GM08714 (cell line): ENCODE data around the gene REPIN1.
A peak's percentile ranks its signal among the peaks of the same experiment; 100 is the strongest.

Experiments
- H3K4me3 ChIP-seq: fragments of 200-500 bp; sonication (Bioruptor generic); 2 replicates; pipeline ENCODE4 v1.5.1; 2014; ENCODE audit warnings: mild to moderate bottlenecking, low read length, inconsistent platforms
- ZNF274 ChIP-seq: IDR thresholded peaks from 2 replicates; pipeline ENCODE4 v1.6.1; 2012; ENCODE audit warnings: mild to moderate bottlenecking, low read depth, low read length

The REPIN1 gene

GRCh38 chr7:150361402-150361801, 7.2 kb upstream of the REPIN1 start:
- no peak overlapping the region for H3K4me3 ChIP-seq
- TF ChIP-seq ZNF274, result no peak

GRCh38 chr7:150361807-150362621, 6.6 kb upstream of the REPIN1 start:
- H3K4me3 ChIP-seq, result no peak overlapping the region
- TF ChIP-seq ZNF274, result no peak

- TF ChIP-seq ZNF274, result no peak
- H3K4me3 ChIP-seq, result no peak overlapping the region
Observed at GRCh38 chr7:150363370-150363769, 5.3 kb upstream of the REPIN1 start.

GRCh38 chr7:150363872-150364271, 4.8 kb upstream of the REPIN1 start:
- TF ChIP-seq ZNF274, result no peak

GRCh38 chr7:150365194-150365593, 3.4 kb upstream of the REPIN1 start:
- H3K4me3 ChIP-seq, result no peak overlapping the region
- TF ChIP-seq ZNF274, result no peak

More at GRCh38 chr7:150363872-150364271, 4.8 kb upstream of the REPIN1 start:
- H3K4me3 ChIP-seq, result no peak overlapping the region

GRCh38 chr7:150365673-150366398, 2.8 kb upstream of the REPIN1 start:
- TF ChIP-seq ZNF274, result no peak
- no peak overlapping the region for H3K4me3 ChIP-seq

- TF ChIP-seq ZNF274, result no peak
- H3K4me3 ChIP-seq, result peak overlapping the region; percentile 77; the same call in 1 of the 2 replicates
Observed at GRCh38 chr7:150367677-150368095, 936 bp upstream of the REPIN1 start.

- no peak for TF ChIP-seq ZNF274
- H3K4me3 ChIP-seq, result peak overlapping the region; percentile 77
Observed at GRCh38 chr7:150368884-150369747, 494 bp downstream of the REPIN1 start.

GRCh38 chr7:150369748-150370501, 1.3 kb downstream of the REPIN1 start:
- peak overlapping the region; percentile 77 for H3K4me3 ChIP-seq
- no peak for TF ChIP-seq ZNF274

- H3K4me3 ChIP-seq, result peak overlapping the region; percentile 77; the same call in 1 of the 2 replicates
- no peak for TF ChIP-seq ZNF274
Observed at GRCh38 chr7:150370612-150371071, 2.0 kb downstream of the REPIN1 start.

GRCh38 chr7:150371131-150371995, 2.7 kb downstream of the REPIN1 start:
- no peak for TF ChIP-seq ZNF274
- H3K4me3 ChIP-seq, result no peak overlapping the region

GRCh38 chr7:150371996-150372270, 3.3 kb downstream of the REPIN1 start:
- TF ChIP-seq ZNF274, result no peak
- H3K4me3 ChIP-seq, result no peak overlapping the region
